Panc1 (cell line): Measurements from ENCODE around the gene RAPGEF3.

Source experiments
- CTCF ChIP-seq: fragments of 450-650 bp; IDR thresholded peaks from 2 replicates; pipeline ENCODE4 v1.5.1; 2017; ENCODE audit warnings: mild to moderate bottlenecking
- POLR2AphosphoS5 ChIP-seq: IDR thresholded peaks from 2 replicates; pipeline ENCODE4 v1.6.1; 2012; ENCODE audit warnings: mild to moderate bottlenecking, low read depth, low read length, moderate library complexity
- SIN3A ChIP-seq: IDR thresholded peaks from 2 replicates; pipeline ENCODE4 v1.6.1; 2012; ENCODE audit warnings: low read depth, mild to moderate bottlenecking, low read length, moderate library complexity, borderline replicate concordance; ENCODE audit not compliant: insufficient read depth

GRCh38 chr12:47781479-47782371 lies 23.0 kb upstream of the RAPGEF3 start:
- TF ChIP-seq CTCF: no peak
- no peak for TF ChIP-seq SIN3A
- no peak for TF ChIP-seq POLR2AphosphoS5
